ENCODE data around the gene PDE6D.

The PDE6D gene

DNA sequence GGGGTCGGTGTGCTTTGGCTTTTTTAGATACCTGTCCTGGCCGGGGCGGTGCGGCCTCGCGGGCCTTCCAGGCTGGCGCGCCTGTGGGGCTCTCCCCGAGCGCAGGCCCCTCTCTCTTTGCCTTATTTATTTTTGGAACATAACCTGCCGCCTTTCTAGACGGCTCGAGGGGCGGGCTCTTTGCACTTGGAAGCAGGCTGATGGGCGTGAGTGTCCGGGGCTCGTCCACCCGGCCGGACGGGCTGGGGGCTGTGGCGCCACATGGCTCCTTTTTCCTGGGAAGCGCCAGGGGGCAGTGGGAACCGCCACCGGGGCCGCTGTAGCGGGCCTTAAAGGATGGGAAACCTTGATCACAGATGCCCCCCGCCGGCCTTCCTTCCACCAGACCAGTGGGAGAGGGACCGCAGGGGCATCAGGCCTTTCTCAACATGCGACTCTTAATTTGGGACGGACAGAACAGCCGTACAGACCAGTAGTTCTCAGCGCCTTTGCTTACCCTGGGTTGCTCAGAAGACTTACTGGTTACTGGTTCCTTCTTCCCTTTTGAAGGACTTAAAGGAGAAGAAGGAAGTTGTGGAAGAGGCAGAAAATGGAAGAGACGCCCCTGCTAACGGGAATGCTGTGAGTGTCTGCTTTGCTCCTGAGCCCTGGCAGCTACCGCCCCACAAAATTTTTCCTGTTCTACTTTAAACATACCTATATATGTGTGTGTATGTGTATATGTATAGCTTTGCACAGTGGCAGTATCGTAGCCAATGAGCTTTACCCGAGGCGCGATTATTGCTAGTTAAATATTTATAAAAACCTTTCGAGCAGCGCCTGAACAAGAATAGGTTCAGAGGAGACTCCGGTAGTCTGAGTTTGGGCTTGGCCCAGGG is 70.0 kb downstream of the PDE6D start:
- Mint-ChIP-seq H3K36me3 (ENCODE audit: insufficient read depth) (peaks cover 98% of the 10 kb centered on the region), H3K4me3 (peak overlapping the region; percentile 96 to 98), H3K9me3 (no peaks in the 10 kb centered on the region), H3K27ac (peak overlapping the region; percentile 99 to 100), H3K27me3 (no peaks in the 10 kb centered on the region), H3K4me1 (ENCODE audit: low read depth in 2 of 2) (peaks cover 41 to 50% of the 10 kb centered on the region in 2 donors)
- peak in 1 of 3 experiments; percentile 16 for DNase-seq
- no peak for ATAC-seq (replicated peaks)

GRCh38 chr2:231709981-231710798 is 70.9 kb downstream of the PDE6D start:
- peaks cover 41 to 49% of the 10 kb centered on the region in 2 donors for H3K4me1 Mint-ChIP-seq (ENCODE audit: low read depth in 2 of 2)
- peak overlapping the region; percentile 96 to 98 for H3K4me3 Mint-ChIP-seq
- H3K27ac Mint-ChIP-seq = peak overlapping the region; percentile 99 to 100
- peak; percentile 21 for ATAC-seq (replicated peaks)
- peaks cover 96% of the 10 kb centered on the region for H3K36me3 Mint-ChIP-seq (ENCODE audit: insufficient read depth)
- H3K27me3 Mint-ChIP-seq = no peaks in the 10 kb centered on the region
- peak; percentile 85 to 95 (median 92) for DNase-seq
- no peaks in the 10 kb centered on the region for H3K9me3 Mint-ChIP-seq

DNA sequence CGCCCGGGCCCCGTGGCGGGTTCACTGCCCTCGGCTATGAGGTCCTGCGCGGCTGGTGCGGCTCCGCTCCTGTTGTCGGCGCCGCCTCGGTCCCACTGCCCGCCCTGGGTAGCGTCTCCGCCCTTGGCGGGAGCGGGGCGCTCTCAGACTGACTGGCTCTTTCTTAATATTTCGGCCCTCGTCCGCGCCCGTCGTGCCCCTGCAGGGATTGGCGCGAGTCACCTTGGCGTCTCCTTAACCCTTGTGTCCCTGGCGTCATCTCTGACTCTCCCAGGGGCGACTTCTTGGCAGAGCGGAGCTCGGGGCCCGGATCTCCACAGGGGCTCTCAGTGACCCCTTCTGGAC is 71.5 kb downstream of the PDE6D start:
- Mint-ChIP-seq H3K9me3 (no peaks in the 10 kb centered on the region), H3K36me3 (ENCODE audit: insufficient read depth) (peaks cover 90% of the 10 kb centered on the region), H3K27ac (peak overlapping the region; percentile 99 to 100), H3K4me3 (peak overlapping the region; percentile 96 to 98), H3K4me1 (ENCODE audit: low read depth in 2 of 2) (peaks cover 37 to 50% of the 10 kb centered on the region in 2 donors), H3K27me3 (no peaks in the 10 kb centered on the region)
- DNase-seq (peak in 2 of 3 experiments; percentile 36 to 56), ATAC-seq (replicated peaks) (no peak)

DNA sequence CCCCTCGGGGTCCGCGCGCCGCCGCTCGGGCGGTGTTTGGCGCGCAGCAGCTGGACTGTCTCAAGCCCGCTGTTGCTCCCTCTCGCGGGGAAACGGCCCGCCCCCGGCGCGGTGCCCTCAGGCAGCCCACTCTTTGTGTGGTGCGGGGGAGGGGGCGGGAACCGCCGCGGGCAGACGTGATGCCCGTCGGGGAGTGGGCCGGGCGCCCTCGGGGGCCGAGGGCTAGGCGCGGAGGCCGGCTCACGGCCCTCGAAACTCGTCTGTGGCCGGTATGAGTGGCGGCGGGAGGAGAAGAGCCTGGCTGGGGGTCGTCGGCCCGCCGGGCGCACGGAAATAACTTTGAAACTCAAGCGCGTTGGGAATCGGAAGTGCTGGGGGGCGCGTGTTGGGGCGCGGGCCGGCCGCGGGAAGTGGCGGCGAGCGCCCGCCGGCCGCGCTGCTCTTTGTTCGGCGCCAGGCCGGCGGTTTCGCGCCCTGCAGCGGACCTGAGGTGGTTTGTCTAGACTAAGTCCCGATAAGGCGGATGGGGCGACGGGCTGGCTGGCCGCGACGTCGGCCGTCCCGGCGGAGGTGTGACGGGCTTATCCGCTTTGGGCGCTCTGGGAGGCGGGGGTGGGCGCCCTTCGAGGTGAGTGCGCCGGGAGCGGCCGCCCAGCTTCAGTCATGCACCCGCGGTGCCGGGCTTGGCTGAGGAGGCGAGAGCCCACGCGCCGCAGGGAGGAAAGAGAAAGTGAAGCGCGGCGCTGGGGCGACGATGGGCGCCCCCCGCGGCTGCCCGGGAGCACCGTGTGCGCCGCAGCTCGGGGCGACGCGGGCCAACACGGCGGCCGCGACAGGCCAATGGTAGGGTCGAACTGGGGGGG is 72.1 kb downstream of the PDE6D start:
- Mint-ChIP-seq H3K36me3 (ENCODE audit: insufficient read depth) (peaks cover 84% of the 10 kb centered on the region), H3K27me3 (no peaks in the 10 kb centered on the region), H3K4me1 (ENCODE audit: low read depth in 2 of 2) (peaks cover 35 to 49% of the 10 kb centered on the region in 2 donors), H3K4me3 (peak overlapping the region; percentile 96 to 98), H3K27ac (peak overlapping the region; percentile 99 to 100), H3K9me3 (no peaks in the 10 kb centered on the region)
- ATAC-seq (replicated peaks) = peak; percentile 2
- DNase-seq = peak; percentile 70 to 72 (median 72)

DNA sequence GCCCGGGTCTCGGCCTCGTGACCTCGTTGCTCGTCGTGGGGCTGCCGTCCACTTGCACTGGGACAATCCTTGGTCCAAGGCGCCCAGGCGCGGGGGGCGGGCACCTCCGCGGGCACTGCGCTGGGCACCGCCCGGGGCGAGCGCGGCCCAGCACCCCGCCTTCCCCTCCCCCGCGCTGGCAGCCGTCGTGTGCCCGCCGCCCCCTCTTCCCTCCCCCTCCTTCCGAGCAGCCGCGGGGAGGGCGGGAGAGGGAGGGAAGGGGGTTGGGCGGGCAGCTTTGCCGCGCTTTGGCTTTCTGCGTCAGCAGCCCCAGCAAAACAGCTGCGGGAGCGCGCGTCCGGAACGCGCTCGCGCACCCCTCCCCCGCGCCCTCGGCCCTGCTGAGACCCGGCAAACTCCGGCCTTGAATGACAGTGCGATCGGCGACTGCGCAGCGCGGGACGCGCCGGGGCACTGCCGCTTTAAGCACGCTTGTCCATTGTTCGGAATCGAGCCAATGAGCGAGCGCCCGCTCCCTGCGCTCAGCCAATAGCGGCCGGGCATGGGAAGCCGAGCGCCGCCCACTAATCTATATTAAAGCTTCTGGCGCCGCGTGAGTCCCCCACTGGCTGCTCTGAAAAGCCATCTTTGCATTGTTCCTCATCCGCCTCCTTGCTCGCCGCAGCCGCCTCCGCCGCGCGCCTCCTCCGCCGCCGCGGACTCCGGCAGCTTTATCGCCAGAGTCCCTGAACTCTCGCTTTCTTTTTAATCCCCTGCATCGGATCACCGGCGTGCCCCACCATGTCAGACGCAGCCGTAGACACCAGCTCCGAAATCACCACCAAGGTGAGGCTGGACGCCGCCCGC is 72.9 kb downstream of the PDE6D start, which contains the start of gene PTMA:
Gene PTMA, plus strand, starts transcription at position 599 of the 846 bp plus-strand sequence. Its CDS starts 182 bp downstream, at position 781.
- Mint-ChIP-seq H3K4me3 (peak within 1 kb of the TSS; percentile 96 to 98), H3K27me3 (no peaks in the 10 kb centered on the region), H3K9me3 (no peaks in the 10 kb centered on the region), H3K4me1 (ENCODE audit: low read depth in 2 of 2) (peaks cover 27 to 42% of the 10 kb centered on the region in 2 donors), H3K27ac (peak within 1 kb of the TSS; percentile 99 to 100), H3K36me3 (ENCODE audit: insufficient read depth) (peaks cover 76% of the 10 kb centered on the region)
- peak; percentile 61 for ATAC-seq (replicated peaks)
- DNase-seq = peak; percentile 98 to 99 (median 98)

DNA sequence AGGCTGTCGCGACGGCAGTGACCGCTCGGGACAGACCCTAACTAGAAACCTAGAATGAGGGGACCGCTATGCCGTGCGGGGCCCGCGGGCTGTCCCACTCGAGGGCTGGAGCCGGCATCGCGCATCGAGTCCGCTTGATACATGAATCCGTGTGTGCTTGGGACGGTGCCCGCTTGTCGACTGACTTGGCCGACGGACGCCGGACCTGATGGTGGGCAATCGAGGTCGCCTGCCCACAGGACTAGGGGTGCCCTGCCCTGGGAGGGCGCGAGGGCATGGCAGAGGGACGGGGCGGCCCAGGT is 73.5 kb downstream of the PDE6D start:
- Mint-ChIP-seq H3K27ac (peak overlapping the region; percentile 99 to 100), H3K4me3 (peak overlapping the region; percentile 86 to 98), H3K36me3 (ENCODE audit: insufficient read depth) (peaks cover 72% of the 10 kb centered on the region), H3K9me3 (no peaks in the 10 kb centered on the region), H3K27me3 (no peaks in the 10 kb centered on the region), H3K4me1 (ENCODE audit: low read depth in 2 of 2) (peaks cover 24 to 41% of the 10 kb centered on the region in 2 donors)
- ATAC-seq (replicated peaks) (no peak), DNase-seq (peak in 1 of 3 experiments; percentile 52)

DNA sequence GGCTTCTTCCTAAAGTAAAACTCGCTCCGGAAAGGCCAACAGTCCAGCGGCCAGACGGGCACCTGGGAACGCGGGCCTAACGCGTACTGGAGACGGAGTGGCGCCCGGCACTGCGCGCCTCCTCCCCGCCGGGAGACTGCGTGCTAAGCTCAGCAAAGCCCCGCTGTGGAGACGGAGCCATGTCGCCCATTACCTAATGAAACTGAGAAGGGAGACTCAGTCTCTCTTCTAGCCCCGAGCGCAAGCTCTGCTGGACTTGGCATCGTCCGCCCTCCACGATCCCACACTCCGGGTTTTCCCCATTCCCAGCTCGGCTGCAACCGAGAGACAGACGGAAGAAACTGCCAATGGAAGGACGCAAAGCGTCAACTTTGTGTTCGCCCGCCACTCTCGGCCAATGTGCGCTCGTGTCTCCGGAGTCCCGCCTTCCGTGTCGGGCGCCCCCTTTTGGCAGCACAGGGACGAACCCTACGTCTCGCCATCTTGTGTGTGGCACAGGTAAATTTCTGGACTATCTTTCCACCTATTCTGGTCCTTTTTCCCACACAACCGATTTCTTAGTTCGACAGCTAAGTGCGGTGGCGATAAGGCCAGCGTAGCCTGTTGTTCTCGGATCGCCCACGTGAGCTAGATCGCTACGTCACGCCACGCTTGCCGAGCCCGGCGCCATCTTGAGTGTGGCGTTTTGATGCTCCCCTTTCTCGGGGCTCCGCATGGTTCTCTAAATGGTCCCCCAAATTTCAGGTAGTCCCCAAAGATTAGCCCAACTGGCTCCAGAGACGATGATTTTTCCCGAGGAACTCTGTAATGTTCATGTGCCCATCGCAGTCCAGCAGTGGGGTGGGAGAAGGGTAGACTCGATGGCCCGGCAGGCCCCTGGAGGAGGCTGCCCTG is 74.1 kb downstream of the PDE6D start:
- peaks cover 18 to 35% of the 10 kb centered on the region in 2 donors for H3K4me1 Mint-ChIP-seq (ENCODE audit: low read depth in 2 of 2)
- peak; percentile 96 to 98 (median 97) for DNase-seq
- peaks cover 66% of the 10 kb centered on the region for H3K36me3 Mint-ChIP-seq (ENCODE audit: insufficient read depth)
- no peaks in the 10 kb centered on the region for H3K9me3 Mint-ChIP-seq
- peak overlapping the region; percentile 99 to 100 for H3K27ac Mint-ChIP-seq
- H3K4me3 Mint-ChIP-seq = peak overlapping the region; percentile 86 to 98
- H3K27me3 Mint-ChIP-seq = no peaks in the 10 kb centered on the region
- peak; percentile 41 for ATAC-seq (replicated peaks)

GRCh38 chr2:231704017-231704416 is 77.1 kb downstream of the PDE6D start:
- Mint-ChIP-seq H3K27me3 (no peaks in the 10 kb centered on the region), H3K4me1 (ENCODE audit: low read depth in 2 of 2) (peaks cover 6 to 21% of the 10 kb centered on the region in 2 donors), H3K9me3 (no peaks in the 10 kb centered on the region), H3K4me3 (no peak overlapping the region), H3K36me3 (ENCODE audit: insufficient read depth) (peaks cover 38% of the 10 kb centered on the region), H3K27ac (no peak overlapping the region)
- ATAC-seq (replicated peaks) (no peak), DNase-seq (no peak)

- Mint-ChIP-seq H3K4me3 (no peak overlapping the region), H3K4me1 (ENCODE audit: low read depth in 2 of 2) (peaks cover 6 to 14% of the 10 kb centered on the region in 2 donors), H3K36me3 (ENCODE audit: insufficient read depth) (peaks cover 16% of the 10 kb centered on the region), H3K9me3 (no peaks in the 10 kb centered on the region), H3K27ac (no peak overlapping the region), H3K27me3 (no peaks in the 10 kb centered on the region)
- DNase-seq = no peak
- ATAC-seq (replicated peaks) = no peak
Measured at GRCh38 chr2:231701456-231702373, 79.4 kb downstream of the PDE6D start.

- no peak for ATAC-seq (replicated peaks)
- no peaks in the 10 kb centered on the region for H3K27me3 Mint-ChIP-seq
Measured at GRCh38 chr2:231699006-231699405, 82.1 kb downstream of the PDE6D start.

DNA sequence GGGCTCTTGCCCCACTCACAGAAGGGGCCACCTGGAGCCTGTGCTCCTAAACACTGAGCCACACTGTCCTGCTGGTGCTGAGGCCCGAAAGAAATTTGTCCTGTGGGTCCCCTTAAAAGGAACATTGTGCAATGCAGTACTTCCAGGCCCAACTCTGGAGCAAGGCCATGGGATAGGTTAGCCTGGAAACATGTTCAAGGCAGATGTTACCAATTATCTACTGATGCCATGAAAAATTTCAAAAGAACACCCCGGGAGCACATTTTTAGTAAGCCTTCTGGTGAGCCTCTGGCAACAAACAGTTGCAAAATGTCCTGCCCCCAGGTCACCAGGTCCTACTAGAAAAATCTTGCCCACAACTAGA is 85.1 kb downstream of the PDE6D start:
- H3K27me3 Mint-ChIP-seq = no peaks in the 10 kb centered on the region

More at GRCh38 chr2:231699006-231699405, 82.1 kb downstream of the PDE6D start:
- Mint-ChIP-seq H3K27ac (no peak overlapping the region), H3K9me3 (no peaks in the 10 kb centered on the region), H3K36me3 (ENCODE audit: insufficient read depth) (peaks cover 2% of the 10 kb centered on the region), H3K4me3 (no peak overlapping the region), H3K4me1 (ENCODE audit: low read depth in 2 of 2) (peaks cover 0 to under 1% of the 10 kb centered on the region in 2 donors)
- DNase-seq = no peak

More for the DNA sequence above, 85.1 kb downstream of the PDE6D start:
- no peak for DNase-seq
- Mint-ChIP-seq H3K27ac (no peak overlapping the region), H3K36me3 (ENCODE audit: insufficient read depth) (peaks cover 2% of the 10 kb centered on the region), H3K4me3 (no peak overlapping the region), H3K4me1 (ENCODE audit: low read depth in 2 of 2) (no peaks in the 10 kb centered on the region), H3K9me3 (no peaks in the 10 kb centered on the region)
- ATAC-seq (replicated peaks) = no peak

All from effector memory CD8-positive, alpha-beta T cell (primary cell).